NK-92 (cell line): ENCODE data around the gene KANSL1.

ENCODE experiments used
- DNase-seq: peaks from one replicate; lab custom pipeline; 2025; ENCODE audit not compliant: unreplicated experiment; lab: John Stamatoyannopoulos, UW

Gene KANSL1

GRCh38 chr17:46086821-46087220, 106.4 kb downstream of the KANSL1 start:
- DNase-seq, result no peak

GRCh38 chr17:46085522-46085921, 107.7 kb downstream of the KANSL1 start:
- no peak for DNase-seq

DNA sequence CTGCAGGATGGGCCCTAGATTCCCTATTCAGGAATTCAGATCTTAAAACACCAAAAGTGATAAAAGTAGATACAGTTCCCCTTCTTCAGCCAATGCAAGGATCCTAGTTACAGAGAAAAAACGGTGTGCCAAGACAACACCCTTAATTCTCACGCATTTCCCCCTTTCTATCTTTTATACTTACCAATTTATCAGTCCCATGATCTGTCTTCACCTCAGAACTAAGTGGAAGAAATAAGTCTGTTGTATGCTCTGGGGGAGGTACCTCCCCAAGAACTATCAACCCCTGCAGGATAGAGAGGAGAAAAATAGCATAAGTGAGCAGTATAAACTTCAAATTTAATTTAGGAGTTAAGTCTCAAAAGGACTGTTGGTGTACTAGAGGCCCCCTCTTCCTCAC, 111.0 kb downstream of the KANSL1 start:
- no peak for DNase-seq

DNA sequence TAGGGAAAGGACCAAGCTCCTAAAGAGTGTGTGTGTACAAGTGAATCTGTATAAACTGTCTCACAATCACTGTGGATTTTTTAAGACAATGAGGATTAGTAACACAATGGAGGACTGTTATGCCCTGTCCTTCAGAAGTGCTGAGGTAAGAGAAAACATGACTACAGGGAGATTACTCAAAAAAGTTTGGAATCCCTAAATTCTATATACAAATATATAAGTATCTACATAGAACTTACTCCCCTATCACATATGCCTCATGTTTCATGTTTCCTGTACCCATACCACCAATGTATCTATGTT, 112.3 kb downstream of the KANSL1 start:
- no peak for DNase-seq

DNA sequence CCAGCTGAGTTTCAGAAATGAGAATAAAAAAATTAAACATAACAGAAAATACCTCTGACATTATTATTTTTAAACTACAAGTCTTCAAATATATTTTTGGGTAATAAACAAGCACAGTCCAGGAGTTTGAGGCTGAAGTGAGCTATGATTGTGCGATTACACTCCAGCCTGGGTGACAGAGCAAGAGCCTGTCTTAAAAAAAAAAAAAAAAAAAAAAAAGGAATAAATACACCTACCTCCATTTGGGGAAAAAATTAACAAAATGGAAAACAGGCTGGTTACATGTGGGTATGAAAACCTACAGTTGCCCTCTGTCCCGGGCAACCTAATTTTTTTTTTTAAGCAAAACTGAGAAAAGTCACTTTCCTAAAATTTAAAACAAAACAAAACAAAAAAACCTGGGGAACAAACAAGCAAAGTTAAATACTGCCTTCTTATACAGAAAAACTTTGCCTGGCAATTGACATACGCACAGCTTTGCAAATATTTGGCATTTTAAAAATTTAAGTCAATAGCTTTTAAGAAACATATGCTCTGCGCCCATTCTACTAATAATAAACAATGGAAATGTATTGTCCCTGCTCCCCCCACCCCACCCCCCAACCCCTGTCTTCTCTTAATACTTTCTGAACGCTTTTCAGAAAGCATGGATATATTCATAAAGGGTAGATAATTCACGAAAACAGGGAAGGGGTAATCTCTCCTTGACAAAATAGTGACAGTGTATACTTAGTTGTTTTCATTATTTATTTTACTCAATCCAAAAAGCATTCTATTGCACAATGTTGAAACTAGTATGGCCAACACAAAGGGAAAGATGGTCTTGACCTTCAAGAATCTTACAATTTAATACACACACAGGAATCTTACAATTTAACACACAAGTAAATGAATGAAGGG, 112.9 kb downstream of the KANSL1 start:
- DNase-seq, result no peak

- DNase-seq, result no peak
These were observed 114.6 kb downstream of the KANSL1 start for GRCh38 chr17:46078675-46079074.

- DNase-seq, result no peak
These were observed 118.7 kb downstream of the KANSL1 start for GRCh38 chr17:46074540-46074939.

DNA sequence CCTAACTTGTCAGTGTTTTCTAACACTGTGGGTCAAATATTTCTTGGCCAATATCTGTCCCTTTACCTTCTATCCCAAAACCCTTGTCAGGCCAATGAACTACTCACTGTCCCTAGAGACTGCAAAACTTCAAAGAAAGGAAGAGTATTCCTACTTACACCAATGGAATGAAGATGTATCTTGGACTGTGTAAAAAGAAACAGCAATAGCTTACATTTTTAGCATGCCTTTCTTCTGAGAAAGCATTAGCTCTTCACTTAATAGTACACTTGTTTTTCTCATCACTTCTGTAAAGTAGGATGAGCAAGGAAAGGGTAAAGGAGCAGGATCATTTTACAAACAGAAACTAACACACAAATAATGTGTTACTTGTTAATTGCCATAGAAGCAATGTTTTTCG, 120.2 kb downstream of the KANSL1 start:
- DNase-seq, result no peak

- no peak for DNase-seq
These were observed 121.4 kb downstream of the KANSL1 start for GRCh38 chr17:46071796-46072195.

DNA sequence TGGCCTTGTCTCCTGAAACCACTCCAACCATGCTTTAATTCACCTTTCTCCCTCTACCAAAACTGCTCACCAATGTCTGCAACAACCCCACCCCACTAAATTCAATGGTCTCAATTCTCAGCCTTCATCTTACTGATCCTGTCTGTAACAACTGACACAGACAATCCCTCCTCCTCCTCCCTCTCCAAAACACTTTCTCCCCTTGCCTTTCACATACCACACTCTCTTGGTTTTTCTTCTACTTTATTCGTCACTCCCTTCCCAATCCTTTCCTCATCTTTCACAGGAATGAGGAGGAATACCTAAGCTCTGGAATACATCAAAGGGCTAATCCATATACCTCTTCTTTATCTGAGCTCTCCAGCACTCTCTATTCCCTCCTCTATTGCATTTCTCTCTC, 128.8 kb downstream of the KANSL1 start:
- DNase-seq, result no peak

DNA sequence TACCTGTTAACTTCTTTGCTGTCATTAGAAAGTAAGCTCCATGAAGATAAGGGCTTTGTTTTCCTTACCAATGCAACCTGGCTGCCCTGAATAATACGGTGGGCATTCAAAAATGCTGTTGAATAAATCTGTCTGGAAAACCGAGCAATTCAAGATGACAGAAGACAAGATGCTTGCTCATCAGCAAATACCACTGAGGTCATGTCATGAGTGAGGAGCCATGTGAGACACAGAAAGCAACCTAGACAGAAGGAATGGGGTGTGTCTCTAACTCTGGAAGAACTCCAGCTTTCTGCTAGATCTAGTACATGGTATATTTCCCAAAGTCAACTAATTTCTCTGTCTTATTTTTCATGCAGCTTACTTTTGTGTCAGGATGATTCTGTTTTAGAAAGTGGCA, 130.0 kb downstream of the KANSL1 start:
- no peak for DNase-seq

- no peak for DNase-seq
These were observed 131.8 kb downstream of the KANSL1 start for GRCh38 chr17:46061435-46061834.

- DNase-seq, result no peak
These were observed 132.8 kb downstream of the KANSL1 start for GRCh38 chr17:46060461-46060860.

DNA sequence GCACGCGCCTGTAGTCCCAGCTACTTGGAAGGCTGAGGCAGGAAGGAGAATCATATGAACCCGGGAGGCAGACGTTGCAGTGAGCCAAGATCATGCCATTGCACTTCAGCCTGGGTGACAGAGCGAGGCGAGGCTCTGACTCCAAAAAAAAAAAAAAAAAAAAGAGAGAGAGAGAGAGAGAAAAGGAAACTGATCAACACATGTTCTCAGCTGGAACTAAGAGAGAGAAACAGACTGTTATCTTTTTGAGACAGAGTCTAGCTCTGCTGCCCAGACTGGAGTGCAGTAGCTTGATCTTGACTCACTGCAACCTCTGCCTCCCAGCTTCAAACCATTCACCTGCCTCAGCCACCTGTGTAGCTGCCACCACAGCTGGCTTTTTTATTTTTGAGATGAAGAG, 133.7 kb downstream of the KANSL1 start:
- no peak for DNase-seq

DNA sequence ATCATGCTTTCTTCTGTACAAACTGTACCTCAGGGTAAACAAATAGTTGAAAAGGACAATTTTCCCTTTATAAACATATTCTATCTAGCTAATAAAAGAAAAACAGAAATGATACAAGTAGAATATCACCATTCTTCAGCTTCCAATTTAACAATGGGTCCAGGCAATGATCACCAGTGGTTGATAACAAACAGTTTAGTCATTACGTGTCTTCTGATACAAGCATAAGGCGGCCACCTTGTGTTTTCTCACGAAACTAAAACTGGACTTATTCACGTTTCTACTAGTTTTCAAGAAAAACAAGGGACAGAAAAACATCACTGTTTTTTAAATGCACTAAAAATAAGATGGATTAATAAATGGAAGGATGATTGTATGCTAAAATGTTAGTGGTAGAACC, 135.9 kb downstream of the KANSL1 start:
- no peak for DNase-seq

DNA sequence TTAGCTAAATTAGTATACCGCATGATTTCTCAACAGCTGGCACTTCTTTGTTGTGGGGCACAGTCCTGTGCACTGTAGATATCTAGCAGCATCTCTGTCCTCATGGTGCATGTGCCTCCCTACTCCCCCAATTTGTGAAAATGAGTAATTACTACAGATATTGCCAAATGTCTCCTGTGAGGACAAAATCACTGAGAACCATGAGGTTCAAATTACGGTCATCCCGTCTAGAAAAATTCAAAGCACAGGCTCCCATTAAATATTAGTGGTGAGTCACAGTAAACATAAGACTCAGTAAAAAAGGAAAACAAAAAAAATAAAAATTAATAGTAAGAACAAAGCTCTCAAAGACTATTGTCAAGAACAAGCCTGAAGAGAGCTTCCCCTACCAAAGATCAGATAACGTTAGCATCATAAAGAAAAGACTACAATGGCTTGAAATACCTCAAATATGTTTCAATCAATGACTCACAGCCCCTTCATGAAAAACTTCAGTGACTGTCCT, 136.4 kb downstream of the KANSL1 start:
- DNase-seq, result no peak

DNA sequence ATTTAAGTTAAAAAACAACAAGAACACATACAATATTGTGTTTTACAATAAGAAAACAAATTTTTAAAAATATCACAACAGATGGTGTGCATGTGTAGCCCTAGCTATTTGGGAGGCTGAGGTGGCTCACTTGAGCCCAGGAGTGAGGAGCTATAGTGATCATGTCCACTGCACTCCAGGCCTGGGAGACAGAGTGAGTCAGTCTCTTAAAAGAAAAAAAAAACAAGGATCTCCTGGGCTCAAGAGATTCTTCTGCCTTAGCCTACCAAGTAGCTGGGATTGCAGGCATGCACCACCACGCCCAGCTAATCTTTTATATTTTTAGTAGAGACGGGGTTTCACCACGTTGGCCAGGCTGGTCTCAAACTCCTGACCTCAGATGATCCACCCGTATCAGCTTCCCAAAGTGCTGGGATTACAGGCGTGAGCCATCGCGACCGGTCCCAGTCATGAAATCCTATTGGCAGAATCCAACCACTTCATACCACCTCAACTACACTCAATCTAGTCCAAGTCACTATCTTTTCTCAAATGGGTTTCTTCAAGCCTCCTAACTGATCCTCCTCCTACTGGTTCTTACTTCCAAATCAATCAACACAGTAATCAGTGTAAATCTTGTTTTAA, 139.2 kb downstream of the KANSL1 start:
- no peak for DNase-seq

DNA sequence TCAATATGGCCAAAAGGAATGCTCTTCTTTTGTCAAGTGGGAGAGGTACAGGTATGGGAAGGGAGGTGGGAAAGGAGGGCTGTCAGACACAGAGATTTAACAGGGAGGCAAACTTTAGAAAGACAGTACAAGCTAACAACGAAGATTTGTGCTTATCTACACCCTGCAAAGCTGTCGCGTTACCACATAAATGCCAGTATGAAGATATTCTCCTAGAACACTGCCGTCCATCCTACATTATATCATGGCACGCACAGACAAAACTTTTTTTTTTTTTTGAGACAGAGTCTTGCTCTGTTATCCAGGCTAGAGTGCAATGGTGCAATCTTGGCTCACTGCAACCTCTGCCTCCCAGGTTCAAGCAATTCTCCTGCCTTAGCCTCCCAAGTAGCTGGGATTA, 143.6 kb downstream of the KANSL1 start:
- no peak for DNase-seq

DNA sequence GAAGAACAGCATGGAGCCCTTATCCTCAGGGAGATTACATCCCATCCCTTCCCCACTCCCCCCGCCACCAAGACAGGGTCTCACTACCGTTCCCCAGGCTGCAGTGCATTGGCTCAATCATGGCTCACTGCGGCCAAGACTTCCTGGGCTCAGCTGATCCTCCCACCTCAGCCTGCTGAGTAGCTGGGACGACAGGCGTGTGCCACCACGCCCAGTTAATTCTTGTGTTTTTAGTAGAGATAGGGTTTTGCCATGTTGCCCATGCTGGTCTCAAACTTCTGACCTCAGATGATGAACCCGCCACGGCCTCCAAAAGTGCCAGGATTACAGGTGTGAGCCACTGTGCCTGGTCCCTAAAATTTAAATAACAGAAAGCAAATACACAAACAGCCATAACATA, 145.4 kb downstream of the KANSL1 start:
- DNase-seq, result no peak

DNA sequence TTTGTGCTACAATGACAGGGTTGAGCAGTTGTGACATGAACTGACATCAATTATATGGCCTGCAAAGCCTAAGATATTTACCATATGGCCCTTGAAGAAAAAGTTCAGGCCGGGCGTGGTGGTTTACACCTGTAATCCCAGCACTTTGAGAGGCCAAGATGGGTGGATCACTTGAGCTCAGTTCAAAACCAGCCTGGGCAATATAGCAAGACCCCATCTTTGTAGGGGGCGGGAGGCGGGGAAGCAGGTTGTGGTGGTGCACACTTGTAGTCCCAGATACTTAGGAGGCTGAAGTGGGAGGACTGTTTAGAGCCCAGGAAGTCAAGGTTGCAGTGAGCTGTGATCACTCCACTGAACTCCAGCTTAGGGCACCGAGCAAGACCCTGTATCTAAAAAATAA, 145.8 kb downstream of the KANSL1 start:
- DNase-seq, result no peak

DNA sequence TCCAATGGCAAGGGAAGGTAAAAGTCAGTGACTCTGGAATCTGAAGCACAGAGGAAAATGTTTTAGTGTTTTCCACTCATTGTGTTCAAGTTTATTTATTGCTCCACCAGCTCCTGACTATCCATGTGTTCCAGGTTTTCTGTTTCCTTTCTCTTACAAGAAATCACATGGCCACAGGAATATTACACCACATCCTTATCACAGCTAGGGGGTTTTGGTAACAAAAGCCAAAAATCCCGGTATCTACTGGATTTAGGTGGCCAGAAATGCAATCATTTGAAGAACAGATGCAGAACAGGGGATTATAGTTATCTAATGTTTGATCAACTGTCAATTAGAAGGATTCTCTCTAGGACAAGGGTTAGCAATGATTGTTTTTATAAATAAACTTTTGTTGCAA, 146.3 kb downstream of the KANSL1 start:
- DNase-seq, result no peak

- DNase-seq, result no peak
These were observed 147.6 kb downstream of the KANSL1 start for GRCh38 chr17:46045639-46046038.

- DNase-seq, result no peak
These were observed 148.2 kb downstream of the KANSL1 start for GRCh38 chr17:46044989-46045388.
